ENCODE data around the gene ABCD2.
"Not testable (repeated sequence)": the region's sequence is repeated elsewhere in the genome, so short reads cannot be mapped to it uniquely, and the experiment has no call there.

ABCD2 gene

GRCh38 chr12:39612250-39612649, 7.4 kb downstream of the ABCD2 start:
- no peak for DNase-seq (ENCODE audit: low read depth in 2 of 2)

GRCh38 chr12:39611818-39612217, 7.8 kb downstream of the ABCD2 start:
- DNase-seq (ENCODE audit: low read depth in 2 of 2) = no peak

GRCh38 chr12:39610436-39611025, 9.1 kb downstream of the ABCD2 start:
- no peak for DNase-seq (ENCODE audit: low read depth in 2 of 2)

- DNase-seq (ENCODE audit: low read depth in 2 of 2) = no peak
These were observed 12.7 kb downstream of the ABCD2 start for GRCh38 chr12:39606712-39607423.

GRCh38 chr12:39605996-39606395, 13.6 kb downstream of the ABCD2 start:
- DNase-seq (ENCODE audit: low read depth in 2 of 2) = no peak

- no peak for DNase-seq (ENCODE audit: low read depth in 2 of 2)
These were observed 14.1 kb downstream of the ABCD2 start for GRCh38 chr12:39605501-39605900.

GRCh38 chr12:39603065-39603464, 16.5 kb downstream of the ABCD2 start:
- DNase-seq (ENCODE audit: low read depth in 2 of 2) = no peak

- not testable (repeated sequence) for DNase-seq (ENCODE audit: low read depth in 2 of 2)
These were observed 17.7 kb downstream of the ABCD2 start for GRCh38 chr12:39601951-39602350.

GRCh38 chr12:39595928-39596327, 23.7 kb downstream of the ABCD2 start:
- DNase-seq (ENCODE audit: low read depth in 2 of 2) = no peak

- DNase-seq (ENCODE audit: low read depth in 2 of 2) = no peak
These were observed 27.3 kb downstream of the ABCD2 start for GRCh38 chr12:39592295-39592694.

- no peak for DNase-seq (ENCODE audit: low read depth in 2 of 2)
These were observed 31.3 kb downstream of the ABCD2 start for GRCh38 chr12:39588348-39588747.

GRCh38 chr12:39587225-39587624, 32.4 kb downstream of the ABCD2 start:
- no peak for DNase-seq (ENCODE audit: low read depth in 2 of 2)

GRCh38 chr12:39586816-39587215, 32.8 kb downstream of the ABCD2 start:
- no peak for DNase-seq (ENCODE audit: low read depth in 2 of 2)

- DNase-seq (ENCODE audit: low read depth in 2 of 2) = no peak
These were observed 38.0 kb downstream of the ABCD2 start for GRCh38 chr12:39581592-39581991.

GRCh38 chr12:39575498-39575875, 44.1 kb downstream of the ABCD2 start:
- DNase-seq (ENCODE audit: low read depth in 2 of 2) = no peak

GRCh38 chr12:39574785-39575497, 44.7 kb downstream of the ABCD2 start:
- DNase-seq (ENCODE audit: low read depth in 2 of 2) = no peak

GRCh38 chr12:39574378-39574777, 45.2 kb downstream of the ABCD2 start:
- DNase-seq (ENCODE audit: low read depth in 2 of 2) = no peak

- DNase-seq (ENCODE audit: low read depth in 2 of 2) = no peak
These were observed 45.6 kb downstream of the ABCD2 start for GRCh38 chr12:39573971-39574370.

GRCh38 chr12:39572551-39572950, 47.1 kb downstream of the ABCD2 start:
- no peak for DNase-seq (ENCODE audit: low read depth in 2 of 2)

- no peak for DNase-seq (ENCODE audit: low read depth in 2 of 2)
These were observed 48.3 kb downstream of the ABCD2 start for GRCh38 chr12:39571351-39571750.

GRCh38 chr12:39553476-39553875, 66.1 kb downstream of the ABCD2 start:
- DNase-seq (ENCODE audit: low read depth in 2 of 2) = no peak

- DNase-seq (ENCODE audit: low read depth in 2 of 2) = not testable (repeated sequence)
These were observed 75.4 kb downstream of the ABCD2 start for GRCh38 chr12:39544211-39544610.

- no peak for DNase-seq (ENCODE audit: low read depth in 2 of 2)
These were observed 78.1 kb downstream of the ABCD2 start for GRCh38 chr12:39541471-39541870.
